HCT116 (cell line): ENCODE data around the gene C10orf90. TPM values are rescaled to one million over a fixed set of nuclear protein-coding genes. Genes with fewer than 3 reads are reported as not detected.
A peak's percentile ranks its signal among the peaks of the same experiment; 100 is the strongest.

ENCODE experiments used
- ATAC-seq: fragments of 200-7000 bp; cut with Tn5 transposase; 2 replicates; pipeline ENCODE4 v1.9.1; 2020; ENCODE audit warnings: mild to moderate bottlenecking, moderate library complexity
- BruUV-seq: library from RNA; stranded (reverse); fragments of 400-500 nt; replicated peaks from 2 replicates; lab custom pipeline; 2021; lab: Mats Ljungman, UMichigan
- CTCF ChIA-PET: fragments of 300-600 bp; sonication (Branson Sonifier 250); formaldehyde crosslinking; loops from one replicate; lab custom pipeline; 2021; ENCODE audit warnings: antibody characterized with exemption; lab: Charles Lee
- POLR2A ChIA-PET: fragments of 300-600, 350-600 bp; sonication (Branson Sonifier 250); formaldehyde crosslinking; loops from one replicate; lab custom pipeline; 2021; ENCODE audit warnings: antibody characterized with exemption; lab: Charles Lee
- RAD21 ChIA-PET, 2 experiments: fragments of 300-600 bp; sonication (Branson Sonifier 250); formaldehyde crosslinking; loops; one replicate each; lab custom pipeline; 2023; ENCODE audit warnings: low total read pairs in 2 of 2; ENCODE audit not compliant: uncharacterized antibody in 2 of 2, unreplicated experiment in 2 of 2, low non-redundant PET in 1 of 2; lab: Charles Lee
- DNase-seq: peaks from one replicate; pipeline ENCODE4 v3.0.0-alpha.2; 2010; ENCODE audit warnings: low read depth, low spot score
- H2AFZ ChIP-seq: fragments of 200-600 bp; shearing (Covaris generic), sonication (generic); 2 replicates; pipeline ENCODE4 v1.6.1; 2017; ENCODE audit warnings: low read depth, mixed run types, mixed read lengths, antibody characterized with exemption, low read length; ENCODE audit not compliant: poor library complexity, severe bottlenecking
- H3K27ac ChIP-seq: 2 replicates; pipeline ENCODE4 v1.5.1; 2012; ENCODE audit warnings: low read depth, low read length
- H3K27me3 ChIP-seq: fragments of 200-600 bp; sonication (generic); 2 replicates; pipeline ENCODE4 v1.6.1; 2016; ENCODE audit warnings: mixed run types, low read length, mixed read lengths; ENCODE audit not compliant: insufficient read depth
- H3K36me3 ChIP-seq, 2 experiments: fragments of 200-500 bp in 1 of 2; fragments of 200-600 bp in 1 of 2; sonication (Bioruptor generic) in 1 of 2; sonication (generic) in 1 of 2; 2 replicates each; pipeline versions ENCODE4 v1.5.1 to v1.6.1; 2014 to 2016; ENCODE audit warnings: low read length in 2 of 2, inconsistent platforms in 1 of 2, mixed read lengths in 1 of 2, mixed run types in 1 of 2; ENCODE audit not compliant: insufficient read depth in 2 of 2, control insufficient read depth in 1 of 2
- H3K4me1 ChIP-seq, 2 experiments: fragments of 200-600 bp in 1 of 2; sonication (generic) in 1 of 2; 2 replicates each; pipeline versions ENCODE4 v1.5.1 to v1.6.1; 2012 to 2017; ENCODE audit warnings: low read length in 2 of 2, inconsistent platforms in 1 of 2, mild to moderate bottlenecking in 1 of 2, mixed read lengths in 1 of 2, mixed run types in 1 of 2, moderate library complexity in 1 of 2; ENCODE audit not compliant: insufficient read depth in 2 of 2, control insufficient read depth in 1 of 2
- H3K4me2 ChIP-seq: fragments of 200-600 bp; sonication (generic); 2 replicates; pipeline ENCODE4 v1.6.1; 2017; ENCODE audit warnings: mixed run types, low read length, mixed read lengths
- H3K4me3 ChIP-seq, 2 experiments: fragments of 200-600 bp in 1 of 2; sonication (generic) in 1 of 2; replicated peaks in 1 of 2; 2 replicates each; pipeline ENCODE4 v1.5.1; 2011 to 2016; ENCODE audit warnings: low read length in 2 of 2, control low read depth in 1 of 2, low read depth in 1 of 2, mild to moderate bottlenecking in 1 of 2, mixed read lengths in 1 of 2, mixed run types in 1 of 2
- H3K79me2 ChIP-seq: fragments of 200-600 bp; sonication (generic); 2 replicates; pipeline ENCODE4 v1.6.1; 2017; ENCODE audit warnings: mild to moderate bottlenecking, mixed run types, low read length, moderate library complexity, mixed read lengths; ENCODE audit not compliant: insufficient read depth
- H3K9ac ChIP-seq: fragments of 200-600 bp; sonication (generic); 2 replicates; pipeline ENCODE4 v1.6.1; 2016; ENCODE audit warnings: low read length, mixed read lengths
- H3K9me2 ChIP-seq: fragments of 200-600 bp; sonication (generic), shearing (Covaris generic); 2 replicates; pipeline ENCODE4 v1.6.1; 2017; ENCODE audit warnings: mixed run types, mild to moderate bottlenecking, moderate library complexity; ENCODE audit not compliant: insufficient read depth
- H3K9me3 ChIP-seq, 2 experiments: fragments of 200-500 bp in 1 of 2; fragments of 200-600 bp in 1 of 2; sonication (Bioruptor generic) in 1 of 2; sonication (generic) in 1 of 2; 2 replicates each; pipeline ENCODE4 v1.6.1; 2014 to 2017; ENCODE audit warnings: low read length in 2 of 2, mixed read lengths in 2 of 2, inconsistent platforms in 1 of 2, low read depth in 1 of 2, mild to moderate bottlenecking in 1 of 2, mixed run types in 1 of 2, moderate library complexity in 1 of 2; ENCODE audit not compliant: control insufficient read depth in 1 of 2, insufficient read depth in 1 of 2
- H4K20me1 ChIP-seq: fragments of 200-600 bp; sonication (generic), shearing (Covaris generic); 2 replicates; pipeline ENCODE4 v1.6.1; 2017; ENCODE audit warnings: mixed run types, mild to moderate bottlenecking, moderate library complexity; ENCODE audit not compliant: insufficient read depth
- CEBPB ChIP-seq: IDR thresholded peaks from 2 replicates; pipeline ENCODE4 v1.6.1; 2012; ENCODE audit warnings: low read depth
- CTCF ChIP-seq, 3 experiments: fragments of 200-600 bp in 1 of 3; sonication (generic) in 1 of 3; IDR thresholded peaks in 2 of 3; conservative IDR thresholded peaks in 1 of 3; 2 replicates each; pipeline ENCODE4 v1.5.1; 2012 to 2017; ENCODE audit warnings: low read depth in 2 of 3, low read length in 2 of 3, antibody characterized with exemption in 1 of 3, borderline replicate concordance in 1 of 3, control low read depth in 1 of 3, mild to moderate bottlenecking in 1 of 3, mixed read lengths in 1 of 3, mixed run types in 1 of 3, moderate library complexity in 1 of 3; ENCODE audit not compliant: insufficient read depth in 1 of 3
- EGR1 ChIP-seq: IDR thresholded peaks from 2 replicates; pipeline ENCODE4 v1.6.1; 2012; ENCODE audit warnings: low read depth
- JUND ChIP-seq: IDR thresholded peaks from 2 replicates; pipeline ENCODE4 v1.6.1; 2012
- SIN3A ChIP-seq: IDR thresholded peaks from 2 replicates; pipeline ENCODE4 v1.6.1; 2012; ENCODE audit warnings: low read depth
- TCF7L2 ChIP-seq: IDR thresholded peaks from 2 replicates; pipeline ENCODE4 v1.7.0; 2011; ENCODE audit warnings: borderline replicate concordance, inconsistent platforms; ENCODE audit not compliant: insufficient read depth, insufficient read length; ENCODE audit errors: extremely low read depth
- ZBTB33 ChIP-seq: IDR thresholded peaks from 2 replicates; pipeline ENCODE4 v1.6.1; 2011; ENCODE audit warnings: mild to moderate bottlenecking, low read length, moderate library complexity; ENCODE audit not compliant: insufficient replicate concordance; ENCODE audit errors: extremely low read depth
- ZFX ChIP-seq: fragments of 450-650 bp; IDR thresholded peaks from 2 replicates; pipeline ENCODE4 v1.6.1; 2017
- intact Hi-C: fragments of 100-400 bp; cut with micrococcal nuclease; formaldehyde crosslinking; loops from 2 replicates; pipeline ENCODE4 v1.10.0; 2022
- total RNA-seq: library from RNA; stranded (reverse); gene quantifications from one replicate; pipeline ENCODE4 v1.2.1, GENCODE V29; 2021; ENCODE audit not compliant: unreplicated experiment
- TF ChIP-seq, protein P1 (sequence below): IDR thresholded peaks from 2 replicates; pipeline ENCODE4 v1.6.1; 2012

C10orf90 gene
- total RNA-seq, 1 experiment from 2014 or later = not detected

DNA sequence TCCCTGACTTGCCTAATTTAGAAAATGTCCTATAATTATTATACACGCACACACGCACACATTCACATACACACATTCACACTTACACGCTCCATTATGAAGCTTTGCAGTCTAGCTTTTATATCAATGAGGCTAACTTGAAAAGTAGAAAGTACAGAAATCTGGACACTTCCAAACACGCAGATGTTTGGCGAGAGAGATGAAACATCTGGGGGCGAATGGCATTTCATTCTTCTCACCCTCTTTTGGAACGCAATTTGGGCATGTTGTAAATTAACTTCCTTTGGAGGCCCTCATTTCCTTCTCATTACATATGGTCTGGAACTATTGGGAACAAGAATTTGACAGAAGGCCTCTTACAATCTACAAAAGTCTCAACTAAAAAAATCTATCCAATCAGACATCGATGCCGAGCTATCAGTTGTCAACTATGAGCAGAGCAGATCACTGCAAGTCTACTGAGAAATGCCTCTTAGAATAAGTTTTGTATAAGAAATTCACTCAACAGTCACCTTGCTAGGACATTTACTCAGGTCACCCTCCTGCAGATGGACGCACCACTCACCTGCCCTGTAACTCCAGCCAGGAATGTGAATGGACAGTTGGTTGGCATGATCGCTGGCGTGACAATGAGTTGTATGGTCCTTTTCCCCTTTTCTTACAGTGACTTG is 167.0 kb downstream of the C10orf90 start:
- Histone ChIP-seq H3K4me2 (no peak overlapping the region), H2AFZ (no peak overlapping the region), H3K27ac (no peak overlapping the region), H3K36me3 (no peaks in the 10 kb centered on the region), H3K9ac (no peak overlapping the region), H4K20me1 (no peaks in the 10 kb centered on the region), H3K27me3 (peaks cover 19% of the 10 kb centered on the region; the same call in 1 of the 2 replicates), H3K79me2 (no peaks in the 10 kb centered on the region), H3K4me3 (no peak overlapping the region), H3K9me3 (no peaks in the 10 kb centered on the region), H3K4me1 (no peaks in the 10 kb centered on the region), H3K9me2 (no peaks in the 10 kb centered on the region)
- RAD21 ChIA-PET = interaction anchor here (0.6 to 1.0 kb wide), 4 partner anchors 343 to 569 kb away, joined by 3 to 5 read pairs (median 4); no protein-coding TSS in a partner anchor
- intact Hi-C loops = loop anchor here (1.0 kb wide), 4 partner anchors 342 to 635 kb away; no protein-coding TSS in a partner anchor
- ATAC-seq (peak; percentile 10; the same call in 1 of the 2 replicates), DNase-seq (no peak)
- POLR2A ChIA-PET = no interaction called here
- CTCF ChIA-PET = interaction anchor here (0.6 to 2.0 kb wide), 18 partner anchors 9 to 569 kb away, joined by 3 to 35 read pairs (median 4); no protein-coding TSS in a partner anchor
- TF ChIP-seq CTCF (IDR thresholded peaks at IDR 0.05 in 2 of 3, conservative IDR thresholded peaks at IDR 0.05 in 1 of 3; ENCODE audit: borderline replicate concordance in 1 of 3, insufficient read depth in 1 of 3, low read depth in 2 of 3, low read length in 2 of 3) = no peak
- TF ChIP-seq EGR1 = no peak
- TF ChIP-seq TCF7L2 = no peak
- no peak for TF ChIP-seq SIN3A
- TF ChIP-seq JUND = no peak
- no peak for TF ChIP-seq CEBPB
- TF ChIP-seq ZBTB33 = no peak
- no peak for TF ChIP-seq ZFX
- TF ChIP-seq, protein P1, sequence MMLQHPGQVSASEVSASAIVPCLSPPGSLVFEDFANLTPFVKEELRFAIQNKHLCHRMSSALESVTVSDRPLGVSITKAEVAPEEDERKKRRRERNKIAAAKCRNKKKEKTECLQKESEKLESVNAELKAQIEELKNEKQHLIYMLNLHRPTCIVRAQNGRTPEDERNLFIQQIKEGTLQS = no peak
- BruUV-seq = no TSS peak
